DOHH2 (cell line): ENCODE data around the gene AKNA.

Experiments
- H3F3A ChIP-seq: fragments of 200-600 bp; sonication (generic), shearing (Covaris generic); 2 replicates; pipeline ENCODE4 v1.6.0; 2016; ENCODE audit warnings: antibody characterized with exemption, mild to moderate bottlenecking; ENCODE audit not compliant: control insufficient read depth, insufficient read depth
- H3K27ac ChIP-seq: fragments of 200-600 bp; sonication (generic); 2 replicates; pipeline ENCODE4 v1.5.1; 2014; ENCODE audit warnings: low read depth, mild to moderate bottlenecking, low read length, moderate library complexity
- H3K27me3 ChIP-seq: fragments of 200-600 bp; sonication (generic); 2 replicates; pipeline ENCODE4 v1.6.1; 2014; ENCODE audit warnings: mild to moderate bottlenecking, low read length, mixed read lengths; ENCODE audit not compliant: control insufficient read depth
- H3K36me3 ChIP-seq: fragments of 200-600 bp; sonication (generic); 2 replicates; pipeline ENCODE4 v1.6.1; 2014; ENCODE audit warnings: mild to moderate bottlenecking, low read length, moderate library complexity, mixed read lengths; ENCODE audit not compliant: control insufficient read depth
- H3K4me1 ChIP-seq: fragments of 200-600 bp; sonication (generic); 2 replicates; pipeline ENCODE4 v1.6.1; 2014; ENCODE audit warnings: mild to moderate bottlenecking, low read length, mixed read lengths; ENCODE audit not compliant: control insufficient read depth
- H3K4me2 ChIP-seq: fragments of 200-600 bp; sonication (generic); 2 replicates; pipeline ENCODE4 v1.6.0; 2014; ENCODE audit warnings: mild to moderate bottlenecking, low read length, moderate library complexity
- H3K4me3 ChIP-seq: fragments of 200-600 bp; sonication (generic); 2 replicates; pipeline ENCODE4 v1.5.1; 2014; ENCODE audit warnings: mild to moderate bottlenecking, low read length, mixed read lengths
- H3K79me2 ChIP-seq: fragments of 200-600 bp; sonication (generic); 2 replicates; pipeline ENCODE4 v1.6.1; 2014; ENCODE audit warnings: mild to moderate bottlenecking, low read length, mixed read lengths; ENCODE audit not compliant: control insufficient read depth
- H3K9me2 ChIP-seq: fragments of 200-600 bp; sonication (generic); replicated peaks from 2 replicates; pipeline ENCODE4 v1.6.1; 2014; ENCODE audit warnings: mild to moderate bottlenecking, low read length, mixed read lengths; ENCODE audit not compliant: control insufficient read depth
- H3K9me3 ChIP-seq: fragments of 200-600 bp; sonication (generic); 2 replicates; pipeline ENCODE4 v1.6.1; 2014; ENCODE audit warnings: antibody characterized with exemption, low read length, mixed read lengths; ENCODE audit not compliant: control insufficient read depth, insufficient read depth
- H4K20me1 ChIP-seq: fragments of 200-600 bp; sonication (generic); 2 replicates; pipeline ENCODE4 v1.6.0; 2014; ENCODE audit warnings: low read depth, mild to moderate bottlenecking, antibody characterized with exemption, low read length, moderate library complexity; ENCODE audit not compliant: control insufficient read depth, insufficient read depth
- EZH2phosphoT487 ChIP-seq: fragments of 200-600 bp; sonication (generic); IDR thresholded peaks from 2 replicates; pipeline ENCODE4 v1.6.1; 2017; ENCODE audit warnings: borderline replicate concordance, mild to moderate bottlenecking, antibody characterized with exemption, low read length, moderate library complexity, mixed read lengths
- TF ChIP-seq, protein P1 (sequence below): fragments of 200-600 bp; sonication (generic); IDR thresholded peaks from one replicate; pipeline ENCODE4 v1.5.1; 2014; ENCODE audit warnings: antibody characterized with exemption, mild to moderate bottlenecking, low read depth, low read length; ENCODE audit not compliant: poor library complexity, severe bottlenecking

The AKNA gene

DNA sequence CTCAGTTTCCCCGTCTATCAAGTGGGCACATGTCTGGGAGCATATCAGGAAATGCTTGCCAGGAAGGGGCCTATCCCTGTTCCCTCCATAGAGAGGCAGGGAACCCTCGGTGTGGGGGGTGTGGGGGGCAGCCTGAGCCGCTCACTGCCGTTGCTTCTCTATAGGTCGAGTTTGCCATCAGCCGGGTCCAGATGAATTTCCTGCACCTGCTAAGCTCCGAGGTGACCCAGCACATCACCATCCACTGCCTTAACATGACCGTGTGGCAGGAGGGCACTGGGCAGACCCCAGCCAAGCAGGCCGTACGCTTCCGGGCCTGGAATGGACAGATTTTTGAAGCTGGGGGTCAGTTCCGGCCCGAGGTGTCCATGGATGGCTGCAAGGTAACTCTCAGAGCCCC is 78.7 kb downstream of the AKNA start:
- Histone ChIP-seq H3K4me3 (no peak overlapping the region), H3K79me2 (no peaks in the 10 kb centered on the region), H4K20me1 (no peaks in the 10 kb centered on the region), H3F3A (no peaks in the 10 kb centered on the region), H3K4me2 (no peak overlapping the region), H3K9me2 (no peaks in the 10 kb centered on the region), H3K9me3 (no peaks in the 10 kb centered on the region), H3K36me3 (no peaks in the 10 kb centered on the region), H3K4me1 (peaks cover 5% of the 10 kb centered on the region), H3K27me3 (no peaks in the 10 kb centered on the region), H3K27ac (no peak overlapping the region)
- TF ChIP-seq, protein P1, sequence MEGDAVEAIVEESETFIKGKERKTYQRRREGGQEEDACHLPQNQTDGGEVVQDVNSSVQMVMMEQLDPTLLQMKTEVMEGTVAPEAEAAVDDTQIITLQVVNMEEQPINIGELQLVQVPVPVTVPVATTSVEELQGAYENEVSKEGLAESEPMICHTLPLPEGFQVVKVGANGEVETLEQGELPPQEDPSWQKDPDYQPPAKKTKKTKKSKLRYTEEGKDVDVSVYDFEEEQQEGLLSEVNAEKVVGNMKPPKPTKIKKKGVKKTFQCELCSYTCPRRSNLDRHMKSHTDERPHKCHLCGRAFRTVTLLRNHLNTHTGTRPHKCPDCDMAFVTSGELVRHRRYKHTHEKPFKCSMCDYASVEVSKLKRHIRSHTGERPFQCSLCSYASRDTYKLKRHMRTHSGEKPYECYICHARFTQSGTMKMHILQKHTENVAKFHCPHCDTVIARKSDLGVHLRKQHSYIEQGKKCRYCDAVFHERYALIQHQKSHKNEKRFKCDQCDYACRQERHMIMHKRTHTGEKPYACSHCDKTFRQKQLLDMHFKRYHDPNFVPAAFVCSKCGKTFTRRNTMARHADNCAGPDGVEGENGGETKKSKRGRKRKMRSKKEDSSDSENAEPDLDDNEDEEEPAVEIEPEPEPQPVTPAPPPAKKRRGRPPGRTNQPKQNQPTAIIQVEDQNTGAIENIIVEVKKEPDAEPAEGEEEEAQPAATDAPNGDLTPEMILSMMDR: no peak
- TF ChIP-seq EZH2phosphoT487: no peak

DNA sequence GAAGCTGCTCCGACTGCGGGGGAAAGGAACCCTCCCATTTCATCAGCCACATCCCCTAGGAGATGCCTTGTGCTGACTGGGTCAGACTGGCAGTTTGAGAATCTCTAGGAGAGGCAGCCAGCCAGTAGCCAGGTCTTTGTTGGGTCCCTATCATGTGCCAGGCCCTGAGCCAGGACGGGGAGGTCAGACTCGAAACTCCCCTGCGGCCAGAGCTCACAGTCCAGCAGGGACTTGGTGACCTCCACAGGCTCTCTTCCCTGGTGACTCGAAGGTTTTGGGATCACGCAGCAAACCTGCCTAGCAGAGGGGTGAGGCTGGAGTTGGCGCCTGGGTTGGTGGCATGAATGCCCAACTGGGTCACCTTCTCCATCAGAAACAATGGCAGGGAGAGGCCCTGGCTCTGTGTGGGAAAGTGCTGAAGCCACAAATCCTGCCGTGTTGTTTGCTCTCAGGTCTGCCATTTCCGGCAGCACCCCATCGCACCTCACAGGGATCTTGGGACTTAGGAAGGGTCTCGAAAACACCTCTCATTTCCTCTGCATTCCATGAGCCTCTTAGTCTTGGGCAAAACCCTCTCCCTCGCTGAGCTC is 79.3 kb downstream of the AKNA start:
- no peaks in the 10 kb centered on the region for H3K36me3 ChIP-seq
- no peaks in the 10 kb centered on the region for H3K79me2 ChIP-seq
- TF ChIP-seq, protein P1: no peak
- TF ChIP-seq EZH2phosphoT487: no peak
- H3K27ac ChIP-seq: no peak overlapping the region
- no peak overlapping the region for H3K4me3 ChIP-seq
- H4K20me1 ChIP-seq: no peaks in the 10 kb centered on the region
- peaks cover 5% of the 10 kb centered on the region for H3K4me1 ChIP-seq
- H3K4me2 ChIP-seq: no peak overlapping the region
- no peaks in the 10 kb centered on the region for H3K27me3 ChIP-seq
- no peaks in the 10 kb centered on the region for H3K9me3 ChIP-seq
- no peaks in the 10 kb centered on the region for H3F3A ChIP-seq
- no peaks in the 10 kb centered on the region for H3K9me2 ChIP-seq

DNA sequence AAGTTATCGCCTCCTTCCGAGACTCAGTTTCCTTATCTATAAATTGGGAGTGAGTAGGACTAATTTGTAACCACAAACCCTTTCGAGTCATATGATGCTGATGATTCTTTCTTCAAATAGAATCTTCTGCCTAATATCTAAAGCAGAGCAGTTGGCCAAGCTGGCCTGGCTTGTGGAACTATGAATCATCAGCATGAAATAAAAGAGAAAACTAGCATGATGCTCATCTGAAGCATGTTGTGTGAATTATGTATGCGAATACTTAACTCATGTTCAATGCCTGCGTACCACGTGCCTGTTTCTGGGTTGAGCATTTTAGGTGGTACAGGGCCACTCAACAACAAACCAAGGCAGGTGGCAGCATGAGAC is 79.9 kb downstream of the AKNA start:
- Histone ChIP-seq H3K4me3 (no peak overlapping the region), H3K4me1 (peaks cover 5% of the 10 kb centered on the region), H3K27me3 (no peaks in the 10 kb centered on the region), H3K9me2 (no peaks in the 10 kb centered on the region), H4K20me1 (no peaks in the 10 kb centered on the region), H3K9me3 (no peaks in the 10 kb centered on the region), H3K27ac (no peak overlapping the region), H3K79me2 (no peaks in the 10 kb centered on the region), H3K36me3 (no peaks in the 10 kb centered on the region), H3K4me2 (no peak overlapping the region), H3F3A (no peaks in the 10 kb centered on the region)
- TF ChIP-seq, protein P1: no peak
- TF ChIP-seq EZH2phosphoT487: no peak
